ENCODE data around the gene UTRN.

UTRN gene

DNA sequence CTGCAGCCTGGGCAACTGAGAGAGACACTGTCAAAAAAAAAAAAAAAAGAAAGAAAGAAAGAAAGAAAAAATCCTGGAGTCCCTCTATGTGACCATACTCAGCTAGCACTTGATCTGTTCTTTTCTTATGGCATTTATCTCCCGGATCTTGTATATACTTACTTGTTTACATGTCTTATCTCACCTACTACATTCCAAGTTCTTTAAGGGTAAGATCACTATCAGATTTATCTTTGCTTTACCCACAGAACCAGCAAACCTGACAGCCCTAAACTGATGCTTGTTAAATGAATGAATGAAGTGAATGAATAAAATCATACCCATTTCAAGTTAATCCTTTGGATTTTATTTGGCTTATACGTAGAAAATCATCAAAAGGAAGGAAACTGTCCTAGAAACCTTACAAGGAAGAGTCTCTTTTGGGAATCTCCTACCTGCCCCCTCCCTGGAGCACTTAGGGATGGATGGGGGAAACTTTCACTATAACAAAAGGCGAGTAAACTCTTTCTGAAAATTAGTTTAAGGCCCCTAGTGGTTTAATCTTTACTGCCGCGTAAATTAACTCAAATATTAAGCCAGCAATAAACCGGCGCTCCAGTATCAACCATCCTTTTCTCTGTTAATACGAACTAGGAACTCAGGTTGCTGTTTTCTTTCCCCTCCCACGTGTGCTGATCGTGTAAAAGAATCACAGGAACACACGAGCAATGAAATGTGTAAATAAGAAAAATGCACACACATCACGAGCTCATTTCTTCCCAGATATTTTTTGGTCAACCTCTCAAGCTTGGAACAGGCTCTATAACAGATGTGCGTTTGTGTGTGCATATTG, 1.3 kb upstream of the UTRN start:
- DNase-seq = no peak

- DNase-seq = no peak
Observed at GRCh38 chr6:144284478-144284782, 705 bp upstream of the UTRN start.

GRCh38 chr6:144285548-144285797, 338 bp downstream of the UTRN start:
- DNase-seq = peak; percentile 37

- DNase-seq = peak; percentile 52
Observed at GRCh38 chr6:144285798-144286502, 815 bp downstream of the UTRN start.

GRCh38 chr6:144286503-144287393, 1.6 kb downstream of the UTRN start:
- peak; percentile 29 for DNase-seq

DNA sequence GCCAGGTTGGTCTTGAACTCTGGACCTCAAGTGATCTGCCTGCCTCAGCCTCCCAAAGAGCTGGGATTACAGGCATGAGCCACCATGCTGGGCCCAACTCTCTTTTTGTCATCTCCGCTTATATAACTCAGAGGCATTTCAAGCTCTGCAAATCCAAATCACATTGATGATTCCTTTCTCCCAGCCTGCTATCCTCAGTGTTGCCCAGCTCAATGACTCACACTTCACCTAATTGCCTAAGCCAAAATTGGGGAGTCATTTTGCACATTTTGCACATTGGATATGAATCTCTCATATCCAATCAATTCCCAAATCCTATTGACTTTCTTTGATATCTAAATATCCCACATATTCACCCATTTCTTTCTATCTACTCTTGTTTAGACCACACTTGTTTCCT, 3.9 kb downstream of the UTRN start:
- DNase-seq = no peak

- DNase-seq = no peak
Observed at GRCh38 chr6:144292372-144292771, 7.2 kb downstream of the UTRN start.

- DNase-seq = no peak
Observed at GRCh38 chr6:144294016-144294415, 8.9 kb downstream of the UTRN start.

GRCh38 chr6:144295211-144295610, 10.1 kb downstream of the UTRN start:
- no peak for DNase-seq

DNA sequence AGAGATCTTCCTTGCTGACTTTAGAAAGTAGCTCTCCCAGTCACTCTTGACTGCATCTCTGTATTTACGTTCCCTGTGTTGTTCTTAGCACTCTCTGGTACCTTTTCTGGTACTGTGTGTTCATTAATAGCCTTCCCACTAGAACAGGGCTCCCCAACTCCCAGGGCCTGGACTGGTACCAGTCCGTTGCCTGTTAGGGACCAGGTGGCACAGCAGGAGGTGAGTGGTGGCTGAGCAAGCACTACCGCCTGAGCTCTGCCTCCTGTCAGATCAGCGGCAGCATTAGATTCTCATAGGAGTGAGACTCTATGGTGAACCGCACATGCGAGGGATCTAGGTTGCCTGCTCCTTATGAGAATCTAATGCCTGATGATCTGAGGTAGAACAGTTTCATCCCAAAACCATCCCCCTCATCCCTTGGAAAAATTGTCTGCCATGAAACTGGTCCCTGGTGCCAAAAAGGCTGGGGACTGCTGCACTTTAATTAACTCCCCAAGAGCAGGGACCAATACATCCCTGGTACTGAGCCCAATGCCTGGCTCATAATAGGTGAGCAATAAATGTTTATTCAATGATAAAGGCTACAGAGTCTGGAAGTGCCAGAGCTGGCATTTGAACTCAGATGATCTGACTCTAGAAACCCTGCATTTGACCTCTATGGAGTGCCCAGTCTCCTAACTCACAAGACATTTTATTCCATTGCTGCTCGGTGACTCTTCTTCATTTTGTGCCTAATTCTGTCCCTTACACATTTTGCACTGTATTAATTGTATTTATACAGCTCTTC, 11.0 kb downstream of the UTRN start:
- no peak for DNase-seq

DNA sequence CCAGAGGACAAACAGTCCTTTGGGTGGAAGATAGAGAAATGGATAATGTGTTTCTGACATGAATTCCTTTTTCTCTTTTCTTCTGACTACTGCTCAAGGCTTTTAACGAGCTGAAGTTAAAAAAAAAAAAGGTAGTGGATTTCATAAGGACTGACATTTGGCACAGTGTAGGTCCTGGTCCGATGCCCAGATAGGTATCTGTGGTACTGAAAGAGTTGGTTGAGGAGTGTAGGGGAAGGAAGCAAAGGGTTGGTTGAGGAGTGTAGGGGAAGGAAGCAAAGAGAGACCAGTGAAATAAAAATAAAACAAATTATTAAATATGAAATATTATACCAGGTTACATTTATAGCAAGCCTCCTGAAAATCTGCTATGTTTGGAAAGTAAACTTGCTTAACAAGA, 11.8 kb downstream of the UTRN start:
- DNase-seq = no peak

GRCh38 chr6:144297511-144298100, 12.5 kb downstream of the UTRN start:
- DNase-seq = no peak

GRCh38 chr6:144298194-144298593, 13.1 kb downstream of the UTRN start:
- DNase-seq = no peak

DNA sequence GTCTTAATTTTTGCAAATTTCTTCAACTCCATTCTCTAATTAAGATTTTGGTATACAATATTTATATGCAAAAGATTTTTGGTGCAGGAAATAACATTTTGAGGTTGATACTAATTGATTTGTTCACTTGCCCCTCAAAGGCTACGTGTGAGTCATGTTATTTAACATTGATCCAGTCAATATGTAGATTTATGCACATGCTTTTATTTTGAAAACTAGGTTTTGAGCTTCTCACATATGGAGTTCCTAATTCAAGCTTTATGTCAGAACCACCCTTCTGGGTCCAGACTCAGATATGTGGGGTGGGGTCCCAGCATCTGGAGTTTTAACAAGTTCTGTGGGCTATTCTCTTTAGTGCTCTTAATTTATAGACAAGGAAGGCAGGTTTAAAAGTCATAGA, 13.8 kb downstream of the UTRN start:
- no peak for DNase-seq

DNA sequence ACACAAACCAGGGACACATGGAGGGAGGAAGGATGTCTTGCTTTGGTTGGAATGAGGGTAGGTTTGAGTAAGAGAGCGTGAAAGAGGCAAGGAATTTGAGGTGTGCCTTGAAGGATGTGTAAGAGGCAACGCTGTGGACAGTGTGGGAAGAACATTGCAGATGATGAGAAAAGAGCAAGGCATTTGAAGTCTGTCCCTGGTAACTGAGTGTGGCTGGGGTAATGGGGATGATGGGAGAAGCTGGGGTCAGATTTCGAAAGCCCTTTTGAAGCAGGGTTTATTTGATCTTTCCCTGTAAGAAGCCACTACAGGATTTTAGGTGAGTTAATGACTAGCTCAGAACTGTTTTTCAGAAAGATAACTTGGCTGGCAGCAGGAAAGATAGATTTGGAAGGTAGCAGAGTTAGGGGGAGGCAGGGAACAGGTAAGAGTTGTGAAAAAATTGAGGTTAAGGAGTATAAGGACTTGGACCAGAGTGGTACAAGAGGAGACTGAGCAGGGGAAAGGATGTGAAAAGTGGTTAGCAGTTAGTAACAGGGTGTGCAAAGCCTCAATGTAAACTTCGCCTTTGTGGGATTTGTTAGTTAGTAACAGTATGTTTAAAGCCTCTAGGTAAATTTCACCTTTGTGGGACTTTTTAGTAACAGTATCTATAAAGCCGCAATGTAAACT, 17.7 kb downstream of the UTRN start:
- no peak for DNase-seq

GRCh38 chr6:144304223-144304848, 19.2 kb downstream of the UTRN start:
- DNase-seq = no peak

- no peak for DNase-seq
Observed at GRCh38 chr6:144305567-144305966, 20.4 kb downstream of the UTRN start.

DNA sequence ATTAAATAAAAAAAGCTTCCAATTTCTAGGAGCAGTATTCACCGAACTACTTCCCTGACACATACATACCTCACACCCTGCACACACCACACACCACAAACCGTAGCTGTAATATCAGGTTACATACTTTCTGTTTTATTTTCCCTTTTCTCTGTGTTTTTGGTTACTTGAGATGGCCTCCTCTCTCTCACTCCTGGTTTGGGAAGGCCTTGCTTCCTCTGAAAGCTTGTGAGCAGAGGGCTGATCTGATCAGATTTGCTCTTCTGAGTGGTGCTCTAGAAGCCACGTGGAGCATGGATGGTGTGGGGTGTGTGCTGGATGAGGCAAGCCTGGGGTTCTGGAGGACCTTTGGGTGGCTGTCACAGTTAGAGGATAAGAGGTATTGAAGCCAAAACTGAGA, 20.9 kb downstream of the UTRN start:
- peak; percentile 21 for DNase-seq

DNA sequence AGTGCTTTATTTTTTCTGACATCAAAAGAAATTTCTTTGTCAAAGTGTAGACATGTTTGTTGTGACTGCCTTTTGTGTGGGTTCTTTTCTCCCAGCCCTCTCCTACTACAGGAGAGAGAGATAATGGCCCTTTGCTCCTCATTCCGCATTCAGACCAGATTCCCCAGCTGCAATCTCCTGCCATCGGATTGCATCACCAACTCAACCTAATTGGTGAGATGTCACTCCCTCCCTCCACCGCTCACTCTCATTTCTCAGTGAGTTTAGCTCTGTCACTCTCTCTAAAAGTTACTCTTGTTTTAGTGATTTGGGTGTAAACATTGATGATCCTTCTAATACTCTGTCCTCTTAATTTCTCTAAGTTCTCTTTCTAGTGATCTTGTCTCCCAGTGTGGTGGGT, 22.7 kb downstream of the UTRN start:
- no peak for DNase-seq

GRCh38 chr6:144310765-144311164, 25.6 kb downstream of the UTRN start:
- peak; percentile 14 for DNase-seq

- DNase-seq = no peak
Observed at GRCh38 chr6:144311361-144311760, 26.2 kb downstream of the UTRN start.
